ENCODE measurements around the gene PEAR1.

- TF ChIP-seq TAF1 (IDR thresholded peaks at IDR 0.05; ENCODE audit: low read depth, low read length), result no peak
- TF ChIP-seq POLR2AphosphoS5 (IDR thresholded peaks at IDR 0.05; ENCODE audit: low read depth, low read length), result no peak
- TF ChIP-seq POLR2A (IDR thresholded peaks at IDR 0.05; ENCODE audit: low read depth, low read length), result no peak
- TF ChIP-seq POU2F2 (IDR thresholded peaks at IDR 0.05; ENCODE audit: low read depth, low read length), result no peak
- no peak for TF ChIP-seq SPI1 (IDR thresholded peaks at IDR 0.05; ENCODE audit: low read depth, low read length)
Observed at GRCh38 chr1:156951371-156951770, 57.9 kb downstream of the PEAR1 start.
